Ishikawa (cell line): Measurements from ENCODE around the gene PAPSS2.

Source experiments
- CEBPB ChIP-seq: IDR thresholded peaks from 2 replicates; pipeline ENCODE4 v1.6.1; 2012
- CREB1 ChIP-seq: IDR thresholded peaks from 2 replicates; pipeline ENCODE4 v1.6.1; 2012; ENCODE audit warnings: low read depth
- EGR1 ChIP-seq: IDR thresholded peaks from 2 replicates; pipeline ENCODE4 v1.6.1; 2012
- EP300 ChIP-seq: IDR thresholded peaks from 2 replicates; pipeline ENCODE4 v1.6.1; 2012; ENCODE audit warnings: borderline replicate concordance
- FOXM1 ChIP-seq: IDR thresholded peaks from 2 replicates; pipeline ENCODE4 v1.6.1; 2012; ENCODE audit warnings: low read depth, borderline replicate concordance
- NFIC ChIP-seq: IDR thresholded peaks from 2 replicates; pipeline ENCODE4 v1.6.1; 2012
- RAD21 ChIP-seq: IDR thresholded peaks from 2 replicates; pipeline ENCODE4 v1.6.1; 2012; ENCODE audit warnings: low read depth
- TAF1 ChIP-seq: IDR thresholded peaks from 2 replicates; pipeline ENCODE4 v1.6.1; 2012; ENCODE audit warnings: low read depth, mild to moderate bottlenecking
- TCF12 ChIP-seq: IDR thresholded peaks from 2 replicates; pipeline ENCODE4 v1.6.1; 2012; ENCODE audit warnings: low read depth
- TEAD4 ChIP-seq: IDR thresholded peaks from 2 replicates; pipeline ENCODE4 v1.6.1; 2012
- YY1 ChIP-seq: IDR thresholded peaks from 2 replicates; pipeline ENCODE4 v1.6.1; 2012; ENCODE audit warnings: low read depth
- ZBTB7A ChIP-seq: IDR thresholded peaks from 2 replicates; pipeline ENCODE4 v1.6.1; 2012; ENCODE audit warnings: low read depth
- TF ChIP-seq, protein P1 (sequence below): IDR thresholded peaks from 2 replicates; pipeline ENCODE4 v1.6.1; 2012
- TF ChIP-seq, protein P2 (sequence below): IDR thresholded peaks from 2 replicates; pipeline ENCODE4 v1.6.1; 2012
- TF ChIP-seq, protein P3 (sequence below): IDR thresholded peaks from 2 replicates; pipeline ENCODE4 v1.6.1; 2012; ENCODE audit warnings: low read depth, mild to moderate bottlenecking

Gene PAPSS2

DNA sequence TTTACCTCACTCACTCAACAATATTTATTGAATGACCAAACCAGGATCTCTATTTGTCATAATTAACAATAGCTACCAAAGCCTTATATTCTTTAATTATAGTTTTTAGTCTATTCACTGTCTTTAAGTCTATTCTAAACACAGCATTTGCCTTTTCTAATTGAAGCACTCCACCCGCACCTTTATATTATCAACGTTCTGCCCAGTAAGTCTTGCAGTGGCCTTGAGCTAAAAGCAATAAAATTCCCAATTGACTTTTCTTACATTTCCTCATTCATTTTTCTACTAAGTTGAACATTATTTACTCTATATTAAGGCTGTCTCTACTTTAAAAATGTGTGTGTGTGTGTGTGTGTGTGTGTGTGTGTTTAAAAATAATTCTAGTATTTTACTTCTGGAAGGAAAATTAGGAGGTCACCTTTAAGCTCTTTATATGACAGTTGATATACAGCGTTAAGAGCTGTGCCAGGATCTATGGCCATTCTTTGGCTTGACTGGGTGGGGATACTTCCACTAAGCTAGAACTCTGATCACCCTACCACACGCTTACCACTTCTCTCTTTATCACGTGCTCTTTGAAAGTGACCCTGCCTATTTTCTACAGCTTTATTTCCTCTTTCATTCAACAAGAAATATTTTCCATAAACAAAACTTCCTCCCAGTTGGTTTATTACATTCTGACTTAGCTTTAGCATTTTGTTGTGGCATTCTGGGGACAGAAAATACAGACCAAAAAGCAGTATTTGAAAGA is 8.8 kb downstream of the PAPSS2 start:
- TF ChIP-seq CREB1: no peak
- no peak for TF ChIP-seq TAF1
- TF ChIP-seq RAD21: no peak
- TF ChIP-seq, protein P1, sequence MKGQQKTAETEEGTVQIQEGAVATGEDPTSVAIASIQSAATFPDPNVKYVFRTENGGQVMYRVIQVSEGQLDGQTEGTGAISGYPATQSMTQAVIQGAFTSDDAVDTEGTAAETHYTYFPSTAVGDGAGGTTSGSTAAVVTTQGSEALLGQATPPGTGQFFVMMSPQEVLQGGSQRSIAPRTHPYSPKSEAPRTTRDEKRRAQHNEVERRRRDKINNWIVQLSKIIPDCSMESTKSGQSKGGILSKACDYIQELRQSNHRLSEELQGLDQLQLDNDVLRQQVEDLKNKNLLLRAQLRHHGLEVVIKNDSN: no peak
- TF ChIP-seq YY1: no peak
- no peak for TF ChIP-seq EGR1
- TF ChIP-seq EP300: no peak

DNA sequence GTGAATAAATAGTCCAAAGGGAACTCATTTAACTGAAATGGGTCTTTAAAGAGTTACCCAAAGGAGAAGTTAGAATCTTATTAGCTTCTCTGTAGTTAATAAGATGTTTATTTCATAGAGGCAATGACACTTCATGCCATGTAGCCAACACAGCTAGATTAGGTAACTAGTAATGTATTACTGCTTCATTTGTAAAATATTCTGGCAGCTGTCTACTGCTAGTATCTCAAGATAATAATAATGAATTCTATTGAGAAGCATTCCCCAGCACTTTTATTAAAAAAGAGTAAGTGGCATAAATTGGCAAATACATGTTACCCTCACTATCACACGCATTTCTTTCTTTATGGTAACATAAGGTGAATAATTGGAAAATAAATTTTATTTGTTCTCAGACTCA is 10.1 kb downstream of the PAPSS2 start:
- no peak for TF ChIP-seq TAF1
- TF ChIP-seq TCF12: no peak
- no peak for TF ChIP-seq FOXM1
- TF ChIP-seq, protein P1: no peak
- TF ChIP-seq TEAD4: no peak
- no peak for TF ChIP-seq CREB1
- no peak for TF ChIP-seq YY1

DNA sequence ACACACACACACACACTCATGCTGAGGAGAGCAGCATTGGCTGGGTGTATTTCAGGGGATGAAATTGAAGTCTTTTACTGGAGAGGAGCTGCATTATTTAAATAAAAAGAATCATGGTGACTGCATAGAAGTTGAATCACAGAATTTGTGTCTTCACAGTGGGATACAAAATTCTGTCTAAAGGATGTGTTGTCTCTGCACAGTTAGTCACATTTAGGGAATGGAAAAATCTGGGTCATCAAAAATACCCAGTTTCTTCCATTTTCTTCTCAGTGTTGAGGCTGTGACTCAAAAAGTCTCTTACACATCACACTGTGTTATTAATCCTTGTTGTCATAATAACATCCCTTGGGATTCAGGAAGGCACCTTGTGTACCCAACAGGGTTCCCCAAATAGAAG is 10.9 kb downstream of the PAPSS2 start:
- TF ChIP-seq FOXM1: no peak
- TF ChIP-seq EP300: no peak
- TF ChIP-seq CREB1: no peak
- TF ChIP-seq TEAD4: no peak
- no peak for TF ChIP-seq EGR1
- TF ChIP-seq YY1: no peak
- TF ChIP-seq, protein P1: no peak
- TF ChIP-seq RAD21: no peak
- TF ChIP-seq NFIC: no peak
- no peak for TF ChIP-seq TCF12
- TF ChIP-seq ZBTB7A: no peak
- TF ChIP-seq, protein P2, sequence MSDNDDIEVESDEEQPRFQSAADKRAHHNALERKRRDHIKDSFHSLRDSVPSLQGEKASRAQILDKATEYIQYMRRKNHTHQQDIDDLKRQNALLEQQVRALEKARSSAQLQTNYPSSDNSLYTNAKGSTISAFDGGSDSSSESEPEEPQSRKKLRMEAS: no peak
- TF ChIP-seq CEBPB: no peak
- TF ChIP-seq, protein P3, sequence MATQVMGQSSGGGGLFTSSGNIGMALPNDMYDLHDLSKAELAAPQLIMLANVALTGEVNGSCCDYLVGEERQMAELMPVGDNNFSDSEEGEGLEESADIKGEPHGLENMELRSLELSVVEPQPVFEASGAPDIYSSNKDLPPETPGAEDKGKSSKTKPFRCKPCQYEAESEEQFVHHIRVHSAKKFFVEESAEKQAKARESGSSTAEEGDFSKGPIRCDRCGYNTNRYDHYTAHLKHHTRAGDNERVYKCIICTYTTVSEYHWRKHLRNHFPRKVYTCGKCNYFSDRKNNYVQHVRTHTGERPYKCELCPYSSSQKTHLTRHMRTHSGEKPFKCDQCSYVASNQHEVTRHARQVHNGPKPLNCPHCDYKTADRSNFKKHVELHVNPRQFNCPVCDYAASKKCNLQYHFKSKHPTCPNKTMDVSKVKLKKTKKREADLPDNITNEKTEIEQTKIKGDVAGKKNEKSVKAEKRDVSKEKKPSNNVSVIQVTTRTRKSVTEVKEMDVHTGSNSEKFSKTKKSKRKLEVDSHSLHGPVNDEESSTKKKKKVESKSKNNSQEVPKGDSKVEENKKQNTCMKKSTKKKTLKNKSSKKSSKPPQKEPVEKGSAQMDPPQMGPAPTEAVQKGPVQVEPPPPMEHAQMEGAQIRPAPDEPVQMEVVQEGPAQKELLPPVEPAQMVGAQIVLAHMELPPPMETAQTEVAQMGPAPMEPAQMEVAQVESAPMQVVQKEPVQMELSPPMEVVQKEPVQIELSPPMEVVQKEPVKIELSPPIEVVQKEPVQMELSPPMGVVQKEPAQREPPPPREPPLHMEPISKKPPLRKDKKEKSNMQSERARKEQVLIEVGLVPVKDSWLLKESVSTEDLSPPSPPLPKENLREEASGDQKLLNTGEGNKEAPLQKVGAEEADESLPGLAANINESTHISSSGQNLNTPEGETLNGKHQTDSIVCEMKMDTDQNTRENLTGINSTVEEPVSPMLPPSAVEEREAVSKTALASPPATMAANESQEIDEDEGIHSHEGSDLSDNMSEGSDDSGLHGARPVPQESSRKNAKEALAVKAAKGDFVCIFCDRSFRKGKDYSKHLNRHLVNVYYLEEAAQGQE: no peak
- TF ChIP-seq TAF1: no peak

DNA sequence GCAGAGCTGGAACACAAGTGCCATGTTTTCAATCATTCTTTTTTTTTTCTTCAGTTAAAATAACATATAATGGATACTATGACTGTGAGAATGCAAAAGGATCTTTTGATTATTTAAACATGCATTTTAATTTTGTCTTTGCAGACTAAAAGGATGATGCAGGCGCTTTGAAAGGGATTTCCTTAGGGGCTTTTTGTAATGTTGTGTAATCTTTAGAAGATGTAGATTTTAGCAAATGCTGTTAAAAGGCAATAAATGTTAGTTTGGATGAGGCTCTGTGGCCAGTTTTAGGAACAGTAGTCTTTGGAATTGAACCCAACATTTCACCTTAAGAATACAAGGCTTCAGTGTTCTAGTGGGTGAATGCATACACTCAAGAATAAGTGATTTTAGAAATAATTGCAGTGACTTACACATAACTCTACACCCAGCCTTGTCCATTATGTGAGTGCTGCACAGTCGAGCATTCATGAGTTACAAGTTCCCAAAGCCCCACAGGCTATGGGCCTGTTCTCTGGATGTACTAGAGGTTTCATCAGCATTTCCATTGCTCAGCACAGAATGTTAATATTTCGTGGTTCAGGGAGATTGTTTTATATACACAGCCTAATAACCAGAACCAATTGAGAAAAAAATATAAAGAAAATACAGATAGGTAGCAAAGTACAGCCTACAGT is 11.6 kb downstream of the PAPSS2 start:
- no peak for TF ChIP-seq CREB1
- TF ChIP-seq CEBPB: no peak

DNA sequence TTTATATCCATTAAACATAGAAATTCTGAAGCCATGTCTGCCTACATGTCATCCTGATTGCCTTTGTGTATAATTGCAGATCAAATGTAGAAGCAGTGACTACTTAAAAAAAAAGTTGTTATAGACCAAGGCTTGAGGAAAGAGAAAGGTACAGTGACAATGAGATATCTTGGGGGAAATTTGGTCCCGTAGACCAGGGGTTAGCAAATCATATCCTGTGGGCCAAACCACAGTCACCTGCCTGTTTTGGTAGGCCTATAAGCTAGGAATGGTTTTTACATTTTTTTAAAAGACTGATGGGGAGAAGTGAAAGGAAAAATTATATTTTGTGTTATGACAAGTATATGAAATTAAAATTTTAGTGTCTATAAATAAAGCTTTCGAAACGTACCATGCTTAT is 12.9 kb downstream of the PAPSS2 start:
- TF ChIP-seq EP300 (no peak), NFIC (no peak), EGR1 (no peak), ZBTB7A (no peak)
- TF ChIP-seq, protein P1: no peak

DNA sequence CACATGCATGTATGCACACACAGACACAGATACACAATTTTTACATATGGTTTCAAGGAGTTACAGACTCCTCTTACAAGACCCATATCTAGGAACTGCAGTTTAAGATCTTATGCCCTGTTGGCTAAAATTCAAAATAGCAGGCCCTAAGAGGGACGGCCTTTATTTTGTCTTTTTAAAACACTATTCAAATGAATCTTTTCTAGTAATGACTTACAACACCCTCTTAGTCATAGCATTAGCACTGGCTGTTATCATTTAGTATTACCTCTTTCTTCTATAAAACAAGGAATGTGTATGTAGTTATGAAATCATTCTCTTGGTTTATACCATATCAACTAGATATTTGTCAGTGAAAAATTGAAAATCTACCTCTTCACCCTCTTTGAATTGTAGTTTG is 15.3 kb downstream of the PAPSS2 start:
- TF ChIP-seq TCF12: no peak
- TF ChIP-seq EP300: no peak
- TF ChIP-seq, protein P1: no peak
- TF ChIP-seq, protein P2: no peak
- TF ChIP-seq NFIC: no peak
- no peak for TF ChIP-seq CEBPB
- TF ChIP-seq YY1: no peak
- no peak for TF ChIP-seq FOXM1
- TF ChIP-seq EGR1: no peak
- no peak for TF ChIP-seq TAF1
- TF ChIP-seq ZBTB7A: no peak
- TF ChIP-seq CREB1: no peak
- TF ChIP-seq, protein P3: no peak
- no peak for TF ChIP-seq TEAD4
- TF ChIP-seq RAD21: no peak
